ENCODE data around the gene TSHZ1.
"Not testable (repeated sequence)": the region's sequence is repeated elsewhere in the genome, so short reads cannot be mapped to it uniquely, and the experiment has no call there.

Gene TSHZ1

DNA sequence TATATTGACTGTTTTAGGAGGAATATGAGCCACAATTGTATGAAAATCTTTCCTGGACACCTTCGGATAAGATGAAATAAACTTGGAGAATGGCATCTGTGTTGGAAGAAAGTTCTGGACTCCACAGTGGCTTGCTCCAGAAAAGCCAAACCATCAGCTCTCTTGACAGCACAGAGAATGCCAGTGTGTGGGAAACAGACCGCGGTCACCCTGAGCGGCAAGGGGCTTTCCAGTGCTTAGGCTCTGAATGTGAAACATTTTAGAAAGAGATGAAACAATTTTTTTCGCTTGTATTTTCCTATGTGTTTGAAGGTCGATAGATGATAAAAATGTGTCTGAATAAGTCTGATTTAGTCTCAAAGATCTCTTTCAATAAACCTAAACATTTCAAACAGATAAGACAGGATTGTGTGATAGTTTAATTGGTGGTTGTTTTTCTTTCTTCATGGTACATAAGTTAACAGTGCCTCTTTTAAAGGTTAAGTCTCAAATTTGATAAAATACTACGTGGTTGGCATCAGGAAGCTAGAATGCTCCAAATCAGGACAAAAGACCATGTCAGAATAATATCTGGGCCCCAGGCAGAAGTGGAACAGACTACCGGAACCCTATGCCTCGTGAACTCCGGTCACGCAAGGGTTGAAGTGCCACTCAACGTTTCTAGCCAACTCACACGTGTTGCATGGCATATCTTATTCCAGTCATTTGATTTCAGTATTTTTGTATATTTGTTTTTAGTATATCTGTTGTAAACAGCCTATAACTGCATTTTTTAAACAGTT, 30.6 kb upstream of the TSHZ1 start:
- Histone ChIP-seq H3K4me1 (ENCODE audit: control extremely low read depth in 1 of 4, control insufficient read depth in 4 of 4, insufficient read depth in 4 of 4, low read length in 3 of 4) (peaks cover 0 to 3% (median 0%) of the 10 kb centered on the region in 4 experiments), H3K27ac (ENCODE audit: insufficient read depth in 1 of 2, low read depth in 1 of 2, low read length in 2 of 2, poor library complexity in 1 of 2, severe bottlenecking in 2 of 2) (no peak overlapping the region), H3K36me3 (ENCODE audit: control insufficient read depth in 4 of 4, insufficient read depth in 4 of 4, low read length in 3 of 4) (no peaks in the 10 kb centered on the region), H3K27me3 (replicated peaks in 2 of 5; ENCODE audit: control insufficient read depth in 4 of 5, insufficient read depth in 5 of 5, low read length in 4 of 5) (no peaks in the 10 kb centered on the region), H3K4me3 (ENCODE audit: control insufficient read depth in 1 of 7, extremely low read depth in 1 of 7, insufficient read depth in 4 of 7, low read depth in 2 of 7, low read length in 6 of 7) (no peak overlapping the region), H3K9me3 (ENCODE audit: control extremely low read depth in 1 of 5, control insufficient read depth in 4 of 5, insufficient read depth in 2 of 5, low read depth in 1 of 5, low read length in 4 of 5) (peaks cover 0 to 3% (median 0%) of the 10 kb centered on the region in 5 experiments)
- 100% methylated on average over 3 of the region's 13 CpGs for WGBS (ENCODE audit: insufficient coverage)
- DNase-seq, result no peak
- ChIA-PET CTCF (no interaction called here), POLR2A (no interaction called here)

DNA sequence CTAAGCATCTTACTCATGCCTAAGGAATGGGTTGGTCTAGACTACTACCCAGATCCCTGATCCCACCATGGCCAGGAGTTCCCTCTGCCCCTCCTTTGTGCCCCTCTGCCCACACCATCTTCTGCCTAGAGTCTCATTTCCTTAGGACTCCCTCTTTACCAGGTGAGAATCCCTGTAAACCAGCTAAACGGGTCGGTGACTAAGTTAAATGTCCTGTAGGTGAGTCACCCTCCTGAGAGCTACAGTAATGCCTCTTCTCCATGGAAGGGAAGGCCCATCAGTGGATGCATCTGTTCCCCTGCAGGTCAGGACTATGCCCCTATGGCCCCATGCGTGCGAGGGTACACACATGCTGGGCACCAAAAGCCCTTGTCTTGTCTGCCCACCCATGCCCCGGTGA, 27.1 kb upstream of the TSHZ1 start:
- WGBS (ENCODE audit: insufficient coverage), result 91% methylated on average over 5 of the region's 5 CpGs
- H3K27ac ChIP-seq (ENCODE audit: insufficient read depth in 1 of 2, low read depth in 1 of 2, low read length in 2 of 2, poor library complexity in 1 of 2, severe bottlenecking in 2 of 2), result no peak overlapping the region
- no peaks in the 10 kb centered on the region for H3K27me3 ChIP-seq (replicated peaks in 2 of 5; ENCODE audit: control insufficient read depth in 4 of 5, insufficient read depth in 5 of 5, low read length in 4 of 5)
- H3K4me3 ChIP-seq (ENCODE audit: control insufficient read depth in 1 of 7, extremely low read depth in 1 of 7, insufficient read depth in 4 of 7, low read depth in 2 of 7, low read length in 6 of 7), result no peak overlapping the region
- ChIA-PET POLR2A (no interaction called here), CTCF (interaction anchor here (1.3 kb wide), 1 partner anchor 16 kb away, joined by 3 read pairs; no protein-coding TSS in a partner anchor)
- peaks cover 0 to 6% (median 0%) of the 10 kb centered on the region in 4 experiments for H3K4me1 ChIP-seq (ENCODE audit: control extremely low read depth in 1 of 4, control insufficient read depth in 4 of 4, insufficient read depth in 4 of 4, low read length in 3 of 4)
- H3K9me3 ChIP-seq (ENCODE audit: control extremely low read depth in 1 of 5, control insufficient read depth in 4 of 5, insufficient read depth in 2 of 5, low read depth in 1 of 5, low read length in 4 of 5), result peaks cover 0 to 7% (median 1%) of the 10 kb centered on the region in 5 experiments
- H3K36me3 ChIP-seq (ENCODE audit: control insufficient read depth in 4 of 4, insufficient read depth in 4 of 4, low read length in 3 of 4), result no peaks in the 10 kb centered on the region
- DNase-seq, result no peak

GRCh38 chr18:75183973-75184493, 26.6 kb upstream of the TSHZ1 start:
- Histone ChIP-seq H3K27ac (ENCODE audit: insufficient read depth in 1 of 2, low read depth in 1 of 2, low read length in 2 of 2, poor library complexity in 1 of 2, severe bottlenecking in 2 of 2) (no peak overlapping the region), H3K9me3 (ENCODE audit: control extremely low read depth in 1 of 5, control insufficient read depth in 4 of 5, insufficient read depth in 2 of 5, low read depth in 1 of 5, low read length in 4 of 5) (peaks cover 0 to 7% (median 1%) of the 10 kb centered on the region in 5 experiments), H3K4me3 (ENCODE audit: control insufficient read depth in 1 of 7, extremely low read depth in 1 of 7, insufficient read depth in 4 of 7, low read depth in 2 of 7, low read length in 6 of 7) (no peak overlapping the region), H3K36me3 (ENCODE audit: control insufficient read depth in 4 of 4, insufficient read depth in 4 of 4, low read length in 3 of 4) (no peaks in the 10 kb centered on the region), H3K4me1 (ENCODE audit: control extremely low read depth in 1 of 4, control insufficient read depth in 4 of 4, insufficient read depth in 4 of 4, low read length in 3 of 4) (peaks cover 0 to 6% (median 0%) of the 10 kb centered on the region in 4 experiments), H3K27me3 (replicated peaks in 2 of 5; ENCODE audit: control insufficient read depth in 4 of 5, insufficient read depth in 5 of 5, low read length in 4 of 5) (no peaks in the 10 kb centered on the region)
- no peak for DNase-seq
- ChIA-PET POLR2A (no interaction called here), CTCF (no interaction called here)
- WGBS (ENCODE audit: insufficient coverage), result 100% methylated on average over 11 of the region's 14 CpGs

- no peak for DNase-seq
- H3K9me3 ChIP-seq (ENCODE audit: control extremely low read depth in 1 of 5, control insufficient read depth in 4 of 5, insufficient read depth in 2 of 5, low read depth in 1 of 5, low read length in 4 of 5), result peaks cover 0 to 7% (median 1%) of the 10 kb centered on the region in 5 experiments
- no peaks in the 10 kb centered on the region for H3K27me3 ChIP-seq (replicated peaks in 2 of 5; ENCODE audit: control insufficient read depth in 4 of 5, insufficient read depth in 5 of 5, low read length in 4 of 5)
- H3K4me3 ChIP-seq (ENCODE audit: control insufficient read depth in 1 of 7, extremely low read depth in 1 of 7, insufficient read depth in 4 of 7, low read depth in 2 of 7, low read length in 6 of 7), result no peak overlapping the region
- H3K27ac ChIP-seq (ENCODE audit: insufficient read depth in 1 of 2, low read depth in 1 of 2, low read length in 2 of 2, poor library complexity in 1 of 2, severe bottlenecking in 2 of 2), result no peak overlapping the region
- 94% methylated on average over 2 of the region's 3 CpGs for WGBS (ENCODE audit: insufficient coverage)
- POLR2A ChIA-PET, result no interaction called here
- H3K36me3 ChIP-seq (ENCODE audit: control insufficient read depth in 4 of 4, insufficient read depth in 4 of 4, low read length in 3 of 4), result no peaks in the 10 kb centered on the region
- H3K4me1 ChIP-seq (ENCODE audit: control extremely low read depth in 1 of 4, control insufficient read depth in 4 of 4, insufficient read depth in 4 of 4, low read length in 3 of 4), result peaks cover 0 to 6% (median 0%) of the 10 kb centered on the region in 4 experiments
- CTCF ChIA-PET, result no interaction called here
These were observed 25.1 kb upstream of the TSHZ1 start for GRCh38 chr18:75185460-75185859.

DNA sequence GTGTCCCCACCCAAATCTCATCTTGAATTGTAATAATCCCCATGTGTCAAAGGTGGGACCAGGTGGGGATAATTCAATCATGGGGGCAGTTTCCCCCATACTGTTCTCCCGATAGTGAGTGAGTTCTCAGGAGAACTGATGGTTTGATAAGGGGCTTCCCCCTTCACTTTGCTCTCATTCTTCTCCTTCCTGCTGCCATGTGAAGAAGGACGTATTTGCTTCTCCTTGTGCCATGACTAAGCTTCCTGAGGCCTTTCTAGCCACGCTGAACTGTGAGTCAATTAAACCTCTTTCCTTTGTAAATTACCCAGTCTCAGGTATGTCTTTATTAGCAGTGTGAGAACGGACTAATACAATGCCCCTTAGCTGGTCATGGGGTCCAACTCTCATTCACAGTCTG, 22.9 kb upstream of the TSHZ1 start:
- H3K36me3 ChIP-seq (ENCODE audit: control insufficient read depth in 4 of 4, insufficient read depth in 4 of 4, low read length in 3 of 4); H3K27ac ChIP-seq (ENCODE audit: insufficient read depth in 1 of 2, low read depth in 1 of 2, low read length in 2 of 2, poor library complexity in 1 of 2, severe bottlenecking in 2 of 2); H3K9me3 ChIP-seq (ENCODE audit: control extremely low read depth in 1 of 5, control insufficient read depth in 4 of 5, insufficient read depth in 2 of 5, low read depth in 1 of 5, low read length in 4 of 5); DNase-seq; H3K4me1 ChIP-seq (ENCODE audit: control extremely low read depth in 1 of 4, control insufficient read depth in 4 of 4, insufficient read depth in 4 of 4, low read length in 3 of 4); POLR2A ChIA-PET; CTCF ChIA-PET; H3K4me3 ChIP-seq (ENCODE audit: control insufficient read depth in 1 of 7, extremely low read depth in 1 of 7, insufficient read depth in 4 of 7, low read depth in 2 of 7, low read length in 6 of 7); H3K27me3 ChIP-seq (replicated peaks in 2 of 5; ENCODE audit: control insufficient read depth in 4 of 5, insufficient read depth in 5 of 5, low read length in 4 of 5): not testable (repeated sequence)
- WGBS (ENCODE audit: insufficient coverage), result 56% methylated on average over 4 of the region's 4 CpGs

GRCh38 chr18:75189696-75190095, 20.9 kb upstream of the TSHZ1 start:
- H3K27me3 ChIP-seq (replicated peaks in 2 of 5; ENCODE audit: control insufficient read depth in 4 of 5, insufficient read depth in 5 of 5, low read length in 4 of 5), result no peaks in the 10 kb centered on the region
- H3K36me3 ChIP-seq (ENCODE audit: control insufficient read depth in 4 of 4, insufficient read depth in 4 of 4, low read length in 3 of 4), result no peaks in the 10 kb centered on the region
- peaks cover 0 to 7% (median 1%) of the 10 kb centered on the region in 5 experiments for H3K9me3 ChIP-seq (ENCODE audit: control extremely low read depth in 1 of 5, control insufficient read depth in 4 of 5, insufficient read depth in 2 of 5, low read depth in 1 of 5, low read length in 4 of 5)
- ChIA-PET POLR2A (no interaction called here), CTCF (no interaction called here)
- 98% methylated on average over 5 of the region's 6 CpGs for WGBS (ENCODE audit: insufficient coverage)
- no peak overlapping the region for H3K27ac ChIP-seq (ENCODE audit: insufficient read depth in 1 of 2, low read depth in 1 of 2, low read length in 2 of 2, poor library complexity in 1 of 2, severe bottlenecking in 2 of 2)
- H3K4me3 ChIP-seq (ENCODE audit: control insufficient read depth in 1 of 7, extremely low read depth in 1 of 7, insufficient read depth in 4 of 7, low read depth in 2 of 7, low read length in 6 of 7), result no peak overlapping the region
- DNase-seq, result no peak
- H3K4me1 ChIP-seq (ENCODE audit: control extremely low read depth in 1 of 4, control insufficient read depth in 4 of 4, insufficient read depth in 4 of 4, low read length in 3 of 4), result peaks cover 0 to 6% (median 0%) of the 10 kb centered on the region in 4 experiments

- WGBS (ENCODE audit: insufficient coverage), result 87% methylated on average over 5 of the region's 7 CpGs
- Histone ChIP-seq H3K27ac (ENCODE audit: insufficient read depth in 1 of 2, low read depth in 1 of 2, low read length in 2 of 2, poor library complexity in 1 of 2, severe bottlenecking in 2 of 2) (no peak overlapping the region), H3K4me3 (ENCODE audit: control insufficient read depth in 1 of 7, extremely low read depth in 1 of 7, insufficient read depth in 4 of 7, low read depth in 2 of 7, low read length in 6 of 7) (no peak overlapping the region), H3K27me3 (replicated peaks in 2 of 5; ENCODE audit: control insufficient read depth in 4 of 5, insufficient read depth in 5 of 5, low read length in 4 of 5) (no peaks in the 10 kb centered on the region), H3K4me1 (ENCODE audit: control extremely low read depth in 1 of 4, control insufficient read depth in 4 of 4, insufficient read depth in 4 of 4, low read length in 3 of 4) (peaks cover 0 to 2% (median under 1%) of the 10 kb centered on the region in 4 experiments), H3K36me3 (ENCODE audit: control insufficient read depth in 4 of 4, insufficient read depth in 4 of 4, low read length in 3 of 4) (no peaks in the 10 kb centered on the region), H3K9me3 (ENCODE audit: control extremely low read depth in 1 of 5, control insufficient read depth in 4 of 5, insufficient read depth in 2 of 5, low read depth in 1 of 5, low read length in 4 of 5) (peaks cover 0 to 4% (median 0%) of the 10 kb centered on the region in 5 experiments)
- DNase-seq, result no peak
- ChIA-PET POLR2A (no interaction called here), CTCF (no interaction called here)
These were observed 17.7 kb upstream of the TSHZ1 start for GRCh38 chr18:75192899-75193298.

Measured in common myeloid progenitor, CD34-positive (primary cell).